DND-41 (cell line): ENCODE data around the gene CLECL1.
"Not testable (repeated sequence)": the region's sequence is repeated elsewhere in the genome, so short reads cannot be mapped to it uniquely, and the experiment has no call there.

ENCODE experiments used
- ATAC-seq: fragments of 200-7000 bp; cut with Tn5 transposase; 3 replicates; pipeline ENCODE4 v1.9.1; 2021; ENCODE audit warnings: low read depth; ENCODE audit not compliant: insufficient read depth
- DNase-seq: peaks from one replicate; pipeline ENCODE4 v3.0.0-alpha.2; 2020
- H2AFZ ChIP-seq: 2 replicates; pipeline ENCODE4 v1.6.0; 2012; ENCODE audit warnings: low read depth, low read length
- H3K27ac ChIP-seq: 2 replicates; pipeline ENCODE4 v1.5.1; 2012; ENCODE audit warnings: low read length, inconsistent platforms
- H3K27me3 ChIP-seq: fragments of 200-600 bp; sonication (generic); 2 replicates; pipeline ENCODE4 v1.6.0; 2012; ENCODE audit warnings: low read length, mild to moderate bottlenecking, inconsistent platforms; ENCODE audit not compliant: insufficient read depth, poor library complexity
- H3K36me3 ChIP-seq: 2 replicates; pipeline ENCODE4 v1.5.1; 2012; ENCODE audit warnings: low read length, inconsistent platforms; ENCODE audit not compliant: insufficient read depth
- H3K4me1 ChIP-seq: 2 replicates; pipeline ENCODE4 v1.5.1; 2012; ENCODE audit warnings: mild to moderate bottlenecking, low read length; ENCODE audit not compliant: insufficient read depth
- H3K4me2 ChIP-seq: 2 replicates; pipeline ENCODE4 v1.6.0; 2012; ENCODE audit warnings: mild to moderate bottlenecking, moderate library complexity, low read length, inconsistent platforms; ENCODE audit not compliant: insufficient read depth
- H3K4me3 ChIP-seq, 2 experiments: fragments of 200-600 bp in 1 of 2; shearing (Covaris generic) in 1 of 2; 2 replicates each; pipeline ENCODE4 v1.5.1; 2012 to 2016; ENCODE audit warnings: inconsistent platforms in 2 of 2, low read length in 2 of 2, mild to moderate bottlenecking in 2 of 2, low read depth in 1 of 2, moderate library complexity in 1 of 2
- H3K79me2 ChIP-seq: 2 replicates; pipeline ENCODE4 v1.6.0; 2012; ENCODE audit warnings: low read length, inconsistent platforms; ENCODE audit not compliant: insufficient read depth
- H3K9ac ChIP-seq: 2 replicates; pipeline ENCODE4 v1.6.0; 2012; ENCODE audit warnings: low read depth, mild to moderate bottlenecking, inconsistent platforms, low read length, moderate library complexity
- H3K9me3 ChIP-seq: 2 replicates; pipeline ENCODE4 v1.5.1; 2012; ENCODE audit warnings: low read length, moderate library complexity, mild to moderate bottlenecking, inconsistent platforms; ENCODE audit not compliant: insufficient read depth, severe bottlenecking
- H4K20me1 ChIP-seq: 2 replicates; pipeline ENCODE4 v1.6.0; 2012; ENCODE audit warnings: low read length; ENCODE audit not compliant: insufficient read depth
- EZH2 ChIP-seq: IDR thresholded peaks from 3 replicates; pipeline ENCODE4 v1.6.1; 2012; ENCODE audit warnings: borderline replicate concordance, low read depth, mild to moderate bottlenecking, moderate library complexity, low read length, inconsistent platforms; ENCODE audit not compliant: severe bottlenecking
- TF ChIP-seq, protein P1 (sequence below): IDR thresholded peaks from 2 replicates; pipeline ENCODE4 v1.5.1; 2012; ENCODE audit warnings: borderline replicate concordance, low read length, moderate library complexity, mild to moderate bottlenecking; ENCODE audit not compliant: poor library complexity, severe bottlenecking; ENCODE audit errors: extremely low read depth

The CLECL1 gene

DNA sequence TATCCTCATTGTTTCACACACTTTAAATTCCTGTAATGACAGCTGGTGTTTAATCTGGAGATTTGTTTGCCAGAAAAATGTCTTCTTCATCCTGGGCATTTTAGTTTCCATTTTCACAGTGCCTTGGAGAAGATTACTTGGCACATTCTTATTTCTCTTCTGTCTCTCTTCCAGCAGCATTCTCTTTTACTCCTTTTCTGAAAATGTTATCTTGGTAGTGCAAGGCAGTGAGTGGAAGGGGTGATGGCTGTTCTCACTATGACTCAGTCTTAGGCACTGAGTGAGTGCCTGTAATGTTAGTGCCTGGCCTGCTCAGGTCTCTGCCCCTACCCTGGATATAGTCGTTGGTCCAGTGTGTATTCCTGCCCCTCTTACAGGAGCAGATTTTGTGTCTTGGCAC is 13.1 kb downstream of the CLECL1 start:
- Histone ChIP-seq H3K9ac (no peak overlapping the region), H3K27ac (no peak overlapping the region), H3K4me3 (no peak overlapping the region), H3K4me2 (no peak overlapping the region), H3K36me3 (no peaks in the 10 kb centered on the region), H3K79me2 (no peaks in the 10 kb centered on the region), H3K4me1 (no peaks in the 10 kb centered on the region), H3K27me3 (no peaks in the 10 kb centered on the region), H4K20me1 (no peaks in the 10 kb centered on the region), H3K9me3 (no peaks in the 10 kb centered on the region), H2AFZ (no peak overlapping the region)
- TF ChIP-seq EZH2, result no peak
- TF ChIP-seq, protein P1, sequence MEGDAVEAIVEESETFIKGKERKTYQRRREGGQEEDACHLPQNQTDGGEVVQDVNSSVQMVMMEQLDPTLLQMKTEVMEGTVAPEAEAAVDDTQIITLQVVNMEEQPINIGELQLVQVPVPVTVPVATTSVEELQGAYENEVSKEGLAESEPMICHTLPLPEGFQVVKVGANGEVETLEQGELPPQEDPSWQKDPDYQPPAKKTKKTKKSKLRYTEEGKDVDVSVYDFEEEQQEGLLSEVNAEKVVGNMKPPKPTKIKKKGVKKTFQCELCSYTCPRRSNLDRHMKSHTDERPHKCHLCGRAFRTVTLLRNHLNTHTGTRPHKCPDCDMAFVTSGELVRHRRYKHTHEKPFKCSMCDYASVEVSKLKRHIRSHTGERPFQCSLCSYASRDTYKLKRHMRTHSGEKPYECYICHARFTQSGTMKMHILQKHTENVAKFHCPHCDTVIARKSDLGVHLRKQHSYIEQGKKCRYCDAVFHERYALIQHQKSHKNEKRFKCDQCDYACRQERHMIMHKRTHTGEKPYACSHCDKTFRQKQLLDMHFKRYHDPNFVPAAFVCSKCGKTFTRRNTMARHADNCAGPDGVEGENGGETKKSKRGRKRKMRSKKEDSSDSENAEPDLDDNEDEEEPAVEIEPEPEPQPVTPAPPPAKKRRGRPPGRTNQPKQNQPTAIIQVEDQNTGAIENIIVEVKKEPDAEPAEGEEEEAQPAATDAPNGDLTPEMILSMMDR, result no peak
- no peak for DNase-seq
- no peak for ATAC-seq

DNA sequence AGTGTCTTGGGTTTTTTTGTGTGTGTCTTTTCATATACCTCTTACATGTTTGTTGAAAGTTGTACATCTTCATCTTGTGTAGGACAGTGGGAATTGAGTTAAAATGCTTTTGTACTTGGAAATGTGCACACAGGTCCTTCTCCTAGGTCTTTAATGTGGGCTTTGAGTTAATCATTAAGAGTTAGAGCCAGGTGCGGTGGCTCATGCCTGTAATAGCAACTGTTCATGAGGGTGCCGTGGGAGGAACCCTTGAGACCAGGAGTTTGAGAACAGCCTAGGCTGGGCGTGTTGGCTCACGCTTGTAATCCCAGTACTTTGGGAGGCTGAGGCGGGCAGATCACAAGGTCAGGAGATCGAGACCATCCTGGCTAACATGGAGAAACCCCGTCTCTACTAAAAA is 13.9 kb downstream of the CLECL1 start:
- Histone ChIP-seq H3K4me3 (no peak overlapping the region), H3K79me2 (no peaks in the 10 kb centered on the region), H3K9me3 (no peaks in the 10 kb centered on the region), H4K20me1 (no peaks in the 10 kb centered on the region), H3K36me3 (no peaks in the 10 kb centered on the region), H3K4me1 (no peaks in the 10 kb centered on the region), H2AFZ (no peak overlapping the region), H3K9ac (no peak overlapping the region), H3K4me2 (no peak overlapping the region), H3K27me3 (no peaks in the 10 kb centered on the region), H3K27ac (no peak overlapping the region)
- ATAC-seq (no peak), DNase-seq (no peak)
- TF ChIP-seq, protein P1, result no peak
- no peak for TF ChIP-seq EZH2

DNA sequence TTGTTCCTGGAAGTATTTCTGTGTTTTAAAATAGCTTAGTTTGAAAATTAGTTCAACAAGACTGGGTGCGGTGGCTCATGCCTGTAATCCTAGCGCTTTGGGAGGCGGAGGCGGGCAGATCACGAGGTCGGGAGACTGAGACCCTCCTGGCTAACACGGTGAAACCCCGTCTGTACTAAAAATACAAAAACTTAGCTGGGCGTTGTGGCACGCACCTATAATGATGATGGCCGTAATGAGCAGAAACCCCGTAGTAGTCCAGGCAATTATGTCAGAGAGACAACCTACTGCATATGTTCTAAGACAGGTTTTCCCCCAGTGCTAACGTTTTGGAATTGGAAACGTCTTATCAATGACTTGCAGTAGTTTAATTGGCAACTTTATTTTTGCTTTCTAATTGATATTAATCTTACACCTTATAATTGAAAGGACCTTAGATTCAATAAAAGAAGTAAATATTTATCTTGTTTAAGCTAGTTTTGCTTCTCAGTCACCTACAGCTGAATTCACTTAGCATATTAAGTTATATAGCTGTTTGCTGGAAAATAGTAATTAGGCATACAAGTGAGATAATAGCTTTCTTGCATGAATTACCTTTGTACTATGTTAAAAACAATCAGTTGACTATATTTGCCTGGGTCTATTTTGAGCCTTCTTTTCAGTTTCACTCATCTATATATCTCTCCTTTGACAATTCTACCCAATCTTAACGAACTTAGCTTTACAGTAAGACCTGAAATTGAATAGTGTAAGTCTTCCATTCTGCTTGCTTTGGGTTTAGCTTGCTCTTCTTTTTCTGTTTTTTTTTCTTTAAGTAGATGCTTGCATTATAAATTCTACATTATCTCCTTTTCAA is 15.6 kb downstream of the CLECL1 start:
- no peak for DNase-seq
- Histone ChIP-seq H3K36me3 (no peaks in the 10 kb centered on the region), H3K4me2 (no peak overlapping the region)

DNA sequence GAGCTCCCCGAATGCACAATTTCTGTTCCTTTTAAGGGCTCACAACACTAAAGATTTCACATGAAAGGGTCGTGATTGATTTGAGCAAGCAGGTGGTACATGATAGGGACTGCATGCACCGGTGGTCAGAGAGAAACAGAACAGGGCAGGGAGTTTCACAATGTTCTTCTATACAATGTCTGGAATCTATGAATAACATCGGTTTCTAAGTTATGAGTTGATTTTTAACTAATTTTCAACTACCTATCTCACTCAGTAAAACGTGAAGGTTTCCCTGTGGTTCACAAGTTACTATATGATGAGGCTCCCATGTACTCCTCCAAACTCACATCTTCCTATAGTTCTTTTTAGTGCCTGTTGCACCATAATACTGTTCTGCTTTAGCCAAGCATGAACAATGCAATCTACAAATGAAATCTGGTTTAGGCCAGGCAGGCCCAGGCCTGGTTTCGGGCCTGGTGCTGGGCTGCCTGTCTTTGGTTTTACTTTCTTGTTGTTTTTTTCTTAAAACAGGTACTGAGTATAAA is 19.8 kb downstream of the CLECL1 start:
- H4K20me1 ChIP-seq, H3K9ac ChIP-seq, ATAC-seq, H3K4me2 ChIP-seq, H3K4me3 ChIP-seq, H3K36me3 ChIP-seq, H3K4me1 ChIP-seq, H3K27ac ChIP-seq, H3K27me3 ChIP-seq, H2AFZ ChIP-seq, H3K9me3 ChIP-seq, DNase-seq, H3K79me2 ChIP-seq: not testable (repeated sequence)

More for the DNA sequence above, 15.6 kb downstream of the CLECL1 start:
- Histone ChIP-seq H3K9ac (no peak overlapping the region), H3K4me1 (no peaks in the 10 kb centered on the region), H3K27ac (no peak overlapping the region), H2AFZ (no peak overlapping the region), H3K4me3 (no peak overlapping the region), H3K9me3 (no peaks in the 10 kb centered on the region), H4K20me1 (no peaks in the 10 kb centered on the region), H3K79me2 (no peaks in the 10 kb centered on the region), H3K27me3 (no peaks in the 10 kb centered on the region)
- TF ChIP-seq EZH2, result no peak
- TF ChIP-seq, protein P1, result no peak
- ATAC-seq, result no peak
